Thyroid gland (tissue), 4 donors: ENCODE results near the gene PDHX.

Source experiments
- POLR2A ChIP-seq, 2 donors: fragments of 450-650 bp; IDR thresholded peaks; one replicate each; pipeline ENCODE4 v1.6.1; 2017; ENCODE audit warnings: antibody characterized with exemption in 2 of 2, mild to moderate bottlenecking in 2 of 2, moderate library complexity in 1 of 2
- TF ChIP-seq, protein P1 (sequence below), 6 experiments: fragments of 200-600 bp in 3 of 6; fragments of 450-650 bp in 3 of 6; sonication (generic) in 3 of 6; IDR thresholded peaks; one replicate each; pipeline ENCODE4 v1.5.1; 2016 to 2019; ENCODE audit warnings: antibody characterized with exemption in 6 of 6, mild to moderate bottlenecking in 2 of 6, inconsistent platforms in 1 of 6, moderate library complexity in 1 of 6

DNA sequence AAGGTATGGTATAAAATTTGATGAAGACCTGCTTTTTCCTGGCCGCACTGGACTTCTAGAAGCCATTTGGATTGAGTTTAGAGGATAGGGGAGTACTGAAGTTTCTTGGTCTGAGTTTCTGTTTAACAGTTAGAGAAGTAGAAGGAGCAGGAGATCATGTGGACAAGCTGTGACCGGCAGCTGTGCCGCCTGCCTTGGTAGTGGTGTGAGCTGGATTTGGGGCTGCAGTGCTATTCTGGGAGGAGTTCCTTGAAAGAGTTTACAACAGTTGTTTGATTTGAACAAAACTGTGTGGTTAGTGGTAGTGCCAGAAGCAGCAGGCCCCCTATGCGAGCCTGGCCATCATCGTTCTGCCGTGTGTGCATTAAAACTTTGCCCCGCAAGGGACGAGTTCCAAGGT is 105.2 kb downstream of the PDHX start:
- TF ChIP-seq, protein P1, sequence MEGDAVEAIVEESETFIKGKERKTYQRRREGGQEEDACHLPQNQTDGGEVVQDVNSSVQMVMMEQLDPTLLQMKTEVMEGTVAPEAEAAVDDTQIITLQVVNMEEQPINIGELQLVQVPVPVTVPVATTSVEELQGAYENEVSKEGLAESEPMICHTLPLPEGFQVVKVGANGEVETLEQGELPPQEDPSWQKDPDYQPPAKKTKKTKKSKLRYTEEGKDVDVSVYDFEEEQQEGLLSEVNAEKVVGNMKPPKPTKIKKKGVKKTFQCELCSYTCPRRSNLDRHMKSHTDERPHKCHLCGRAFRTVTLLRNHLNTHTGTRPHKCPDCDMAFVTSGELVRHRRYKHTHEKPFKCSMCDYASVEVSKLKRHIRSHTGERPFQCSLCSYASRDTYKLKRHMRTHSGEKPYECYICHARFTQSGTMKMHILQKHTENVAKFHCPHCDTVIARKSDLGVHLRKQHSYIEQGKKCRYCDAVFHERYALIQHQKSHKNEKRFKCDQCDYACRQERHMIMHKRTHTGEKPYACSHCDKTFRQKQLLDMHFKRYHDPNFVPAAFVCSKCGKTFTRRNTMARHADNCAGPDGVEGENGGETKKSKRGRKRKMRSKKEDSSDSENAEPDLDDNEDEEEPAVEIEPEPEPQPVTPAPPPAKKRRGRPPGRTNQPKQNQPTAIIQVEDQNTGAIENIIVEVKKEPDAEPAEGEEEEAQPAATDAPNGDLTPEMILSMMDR (IDR thresholded peaks at IDR 0.05), result no peak
- no peak for TF ChIP-seq POLR2A (IDR thresholded peaks at IDR 0.05)
